Measurements from ENCODE around the gene PSMC4. TPM values are rescaled to one million over a fixed set of nuclear protein-coding genes. Genes with fewer than 3 reads are reported as not detected.

PSMC4 gene
- total RNA-seq, 1 donor from 2014 or later, result 73.6 TPM

DNA sequence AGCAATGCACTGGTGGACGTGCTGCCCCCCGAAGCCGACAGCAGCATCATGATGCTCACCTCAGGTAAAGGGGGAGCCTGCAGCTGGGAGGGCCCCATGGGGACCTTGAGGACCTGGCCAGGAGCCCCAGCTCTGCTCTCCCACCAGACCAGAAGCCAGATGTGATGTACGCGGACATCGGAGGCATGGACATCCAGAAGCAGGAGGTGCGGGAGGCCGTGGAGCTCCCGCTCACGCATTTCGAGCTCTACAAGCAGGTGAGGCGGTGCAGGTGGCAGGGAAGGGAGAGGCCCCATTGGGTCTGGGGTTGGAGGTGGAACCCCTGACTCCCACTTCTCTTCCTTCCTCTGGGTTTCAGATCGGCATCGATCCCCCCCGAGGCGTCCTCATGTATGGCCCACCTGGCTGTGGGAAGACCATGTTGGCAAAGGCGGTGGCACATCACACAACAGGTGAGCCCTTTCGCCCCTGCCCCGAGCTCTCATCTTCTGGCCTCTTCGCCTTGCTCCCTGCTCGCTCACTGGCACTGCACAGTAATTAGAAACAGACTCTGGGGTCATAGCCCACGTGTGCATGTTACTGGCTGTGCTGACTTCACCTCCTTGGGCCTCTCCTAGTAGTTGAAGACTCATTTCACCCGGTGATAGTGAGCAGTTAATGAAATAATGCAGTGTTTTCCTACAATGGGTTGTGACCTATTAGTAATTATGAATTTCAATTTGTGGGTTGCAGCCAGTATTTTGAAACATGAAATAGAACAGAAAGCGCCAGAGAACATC lies 3.6 kb downstream of the PSMC4 start:
- DNase-seq (ENCODE audit: missing footprints), result no peak
- intact Hi-C loops (cut with DNase I), result no loop called here

DNA sequence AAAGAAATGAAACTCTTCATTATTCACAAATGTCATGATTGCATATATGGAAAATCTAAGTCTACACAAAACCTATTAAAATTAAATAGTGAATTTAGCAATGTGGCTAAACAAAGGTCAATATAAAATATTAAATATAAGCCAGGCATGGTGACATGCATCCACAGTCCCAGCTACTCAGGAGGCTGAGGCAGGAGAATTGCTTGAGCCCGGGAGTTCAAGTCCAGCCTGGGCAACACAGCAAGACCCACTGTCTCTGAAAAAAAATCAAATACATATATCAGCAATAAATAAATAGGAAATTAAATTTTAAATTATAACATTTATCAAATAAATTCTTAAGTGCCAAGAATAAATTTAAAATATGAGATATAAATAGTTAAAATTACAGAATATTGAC lies 11.9 kb downstream of the PSMC4 start:
- intact Hi-C loops (cut with DNase I), result no loop called here
- DNase-seq (ENCODE audit: missing footprints) (no peak), ATAC-seq (no peak)

More for the DNA sequence above, 3.6 kb downstream of the PSMC4 start:
- ATAC-seq, result no peak

DNA sequence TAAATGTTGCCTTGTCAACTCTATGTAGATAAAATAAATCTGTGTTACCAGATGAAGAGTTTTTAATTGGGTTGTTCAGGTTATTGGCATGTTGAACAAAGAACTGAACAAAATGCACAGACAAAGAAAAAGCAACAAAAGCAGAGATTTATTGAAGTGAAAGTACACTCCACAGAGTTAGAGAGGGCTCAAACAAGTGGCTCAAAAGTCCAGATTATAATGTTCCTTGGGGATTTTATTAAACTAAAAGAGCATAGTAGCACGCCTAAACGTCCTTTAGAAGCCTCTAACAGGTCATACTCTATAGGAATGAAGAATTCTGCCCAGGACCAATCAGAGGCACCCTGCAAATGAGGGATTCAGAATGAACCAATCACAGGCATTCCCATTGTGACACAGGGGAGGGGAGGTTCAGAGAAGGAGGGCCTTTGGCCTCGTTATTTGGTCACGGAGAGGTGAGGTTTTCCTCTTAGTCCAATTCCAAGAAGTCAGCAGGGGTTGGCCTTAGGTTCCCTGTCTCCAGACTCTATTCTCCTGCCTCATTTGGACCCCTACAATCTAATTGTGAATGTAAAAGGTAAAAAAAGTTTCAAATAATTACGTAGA lies 12.8 kb downstream of the PSMC4 start:
- no peak for ATAC-seq
- intact Hi-C loops (cut with DNase I), result no loop called here
- DNase-seq (ENCODE audit: missing footprints), result no peak

- ATAC-seq, result no peak
- DNase-seq (ENCODE audit: missing footprints), result no peak
- intact Hi-C loops (cut with DNase I), result no loop called here
Observed at GRCh38 chr19:39986643-39987042, 15.7 kb downstream of the PSMC4 start.

GRCh38 chr19:39987167-39987566 lies 16.2 kb downstream of the PSMC4 start:
- DNase-seq (ENCODE audit: missing footprints) (no peak), ATAC-seq (no peak)
- intact Hi-C loops (cut with DNase I), result no loop called here

- DNase-seq (ENCODE audit: missing footprints) (no peak), ATAC-seq (no peak)
- intact Hi-C loops (cut with DNase I), result no loop called here
Observed at GRCh38 chr19:39987596-39987995, 16.6 kb downstream of the PSMC4 start.

DNA sequence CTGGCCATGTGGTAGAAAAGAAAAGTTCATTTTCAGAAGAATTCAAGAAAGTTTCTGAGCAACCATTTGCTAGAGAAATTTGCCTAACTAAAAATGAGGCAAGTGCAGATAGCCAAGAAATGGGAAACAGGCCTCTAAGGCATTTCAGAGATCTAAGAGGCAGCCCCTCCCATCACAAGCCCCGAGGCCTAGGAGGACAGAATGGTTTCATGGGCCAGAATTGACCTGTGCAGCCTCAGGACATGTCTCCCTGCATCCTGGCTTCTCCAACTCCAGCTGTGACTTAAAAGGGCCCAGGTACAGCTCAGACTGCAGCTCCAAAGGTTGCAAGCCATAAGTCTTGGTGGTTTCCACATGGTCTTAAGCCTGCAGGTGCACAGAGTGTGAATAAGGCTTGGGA lies 22.6 kb downstream of the PSMC4 start:
- intact Hi-C loops (cut with DNase I), result no loop called here
- ATAC-seq (no peak), DNase-seq (ENCODE audit: missing footprints) (no peak)

- intact Hi-C loops (cut with DNase I), result no loop called here
- no peak for DNase-seq (ENCODE audit: missing footprints)
- ATAC-seq, result no peak
Observed at GRCh38 chr19:39994361-39994760, 23.4 kb downstream of the PSMC4 start.

DNA sequence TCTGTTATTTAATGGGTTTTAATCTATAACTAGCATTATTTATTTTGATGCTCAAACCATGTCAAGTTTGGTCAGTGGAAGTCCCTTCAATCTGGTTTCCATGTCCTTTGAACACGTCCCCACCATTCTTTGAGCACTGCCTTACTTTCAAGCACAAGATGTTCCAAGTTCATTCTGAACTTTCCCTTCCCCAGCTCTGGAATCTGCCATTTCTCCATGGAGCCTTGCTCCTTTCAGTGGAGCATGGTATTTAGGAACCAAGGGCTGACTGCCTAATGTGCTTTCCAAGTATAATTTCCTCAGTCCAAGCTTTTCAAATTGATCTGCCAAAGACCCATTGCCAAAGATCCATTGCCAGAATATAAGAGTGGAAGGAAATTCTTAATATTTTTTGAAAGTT lies 24.8 kb downstream of the PSMC4 start:
- DNase-seq (ENCODE audit: missing footprints) (no peak), ATAC-seq (no peak)
- intact Hi-C loops (cut with DNase I), result no loop called here

GRCh38 chr19:39996218-39996810 lies 25.3 kb downstream of the PSMC4 start:
- peak; percentile 20 for ATAC-seq
- DNase-seq (ENCODE audit: missing footprints), result no peak
- intact Hi-C loops (cut with DNase I), result no loop called here

GRCh38 chr19:39996811-39997637 lies 26.1 kb downstream of the PSMC4 start, which contains the start of gene ZNF546:
Gene ZNF546 (plus strand): TSS chr19:39997060. CDS start chr19:39998327, 1,267 bp downstream.
- DNase-seq (ENCODE audit: missing footprints), result peak; percentile 97
- intact Hi-C loops (cut with DNase I), result loop anchor here (1.0 kb wide), 1 partner anchor 27 kb away; no protein-coding TSS in a partner anchor

DNA sequence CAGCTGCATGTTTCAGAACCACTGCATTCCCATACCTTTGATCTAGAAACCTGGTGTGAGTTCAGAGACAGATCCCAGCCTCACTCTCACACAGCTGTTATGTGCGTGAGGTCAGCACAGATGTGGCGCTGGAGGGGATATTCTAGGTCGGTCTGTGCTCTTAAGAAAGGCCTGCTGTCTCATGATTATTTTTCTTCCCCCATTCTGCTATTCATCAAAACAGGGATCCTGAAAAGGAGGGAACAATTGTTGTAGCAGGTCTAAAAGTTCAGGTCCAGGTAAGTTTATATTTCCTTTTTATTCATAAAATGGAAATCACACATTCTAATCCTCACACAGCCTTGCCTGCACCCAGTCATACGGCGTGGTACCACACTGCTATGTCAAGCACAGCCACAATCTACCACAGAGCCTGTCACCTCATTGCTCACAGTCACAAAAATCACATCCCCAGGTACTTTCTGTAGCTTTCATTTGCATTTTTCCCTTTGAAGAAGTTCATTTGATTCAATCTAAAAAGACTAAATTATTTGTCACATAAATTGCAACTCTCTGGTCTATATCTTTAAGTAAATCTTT lies 26.8 kb downstream of the PSMC4 start:
- DNase-seq (ENCODE audit: missing footprints), result no peak
- ATAC-seq, result no peak

More at GRCh38 chr19:39996811-39997637, 26.1 kb downstream of the PSMC4 start, which contains the start of gene ZNF546:
- ATAC-seq, result peak; percentile 98

DNA sequence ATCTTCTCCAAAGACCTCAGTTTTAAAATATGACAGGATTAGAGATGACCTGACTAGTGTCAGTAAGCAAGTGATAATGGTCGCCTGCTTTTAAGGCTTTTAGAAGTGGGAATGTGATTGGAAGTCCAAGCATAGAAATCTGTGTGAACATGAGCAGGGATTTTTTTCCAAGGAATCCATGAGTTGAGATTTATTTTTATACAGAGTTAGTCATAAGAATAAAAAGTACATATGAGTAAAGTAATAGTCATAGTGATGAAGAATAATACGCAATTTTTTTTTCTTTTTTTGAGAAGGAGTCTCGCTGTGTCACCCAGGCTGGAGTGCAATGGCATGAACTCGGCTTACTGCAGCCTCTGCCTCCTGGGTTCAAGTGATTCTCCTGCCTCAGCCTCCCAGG lies 27.5 kb downstream of the PSMC4 start:
- DNase-seq (ENCODE audit: missing footprints) (no peak), ATAC-seq (no peak)
- intact Hi-C loops (cut with DNase I), result no loop called here

More for the DNA sequence above, 26.8 kb downstream of the PSMC4 start:
- intact Hi-C loops (cut with DNase I), result loop anchor here (1.0 kb wide), 1 partner anchor 27 kb away; no protein-coding TSS in a partner anchor

GRCh38 chr19:40005691-40006272 lies 34.8 kb downstream of the PSMC4 start:
- intact Hi-C loops (cut with DNase I), result no loop called here
- no peak for DNase-seq (ENCODE audit: missing footprints)
- no peak for ATAC-seq

DNA sequence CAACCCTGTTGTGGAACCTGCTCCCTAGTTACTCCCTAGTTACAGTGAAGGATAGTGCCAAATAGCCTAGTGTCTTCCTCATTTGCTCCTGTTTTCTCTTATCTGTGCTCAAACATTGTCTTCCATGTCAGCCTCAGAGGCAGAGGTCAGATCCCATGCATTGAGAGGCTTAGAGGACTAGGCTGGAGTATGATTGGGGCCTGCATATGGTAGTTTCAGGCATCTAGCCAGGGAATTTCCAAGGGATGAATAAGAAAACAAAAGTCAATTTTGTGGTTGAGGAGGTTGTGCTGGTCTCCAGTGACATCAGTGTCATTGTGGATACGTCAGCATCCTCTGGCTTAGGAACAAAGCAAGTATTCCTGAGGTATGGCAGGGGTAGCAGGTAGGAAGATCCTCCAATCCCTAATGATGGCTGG lies 35.3 kb downstream of the PSMC4 start:
- no peak for ATAC-seq
- no peak for DNase-seq (ENCODE audit: missing footprints)
- intact Hi-C loops (cut with DNase I), result no loop called here

DNA sequence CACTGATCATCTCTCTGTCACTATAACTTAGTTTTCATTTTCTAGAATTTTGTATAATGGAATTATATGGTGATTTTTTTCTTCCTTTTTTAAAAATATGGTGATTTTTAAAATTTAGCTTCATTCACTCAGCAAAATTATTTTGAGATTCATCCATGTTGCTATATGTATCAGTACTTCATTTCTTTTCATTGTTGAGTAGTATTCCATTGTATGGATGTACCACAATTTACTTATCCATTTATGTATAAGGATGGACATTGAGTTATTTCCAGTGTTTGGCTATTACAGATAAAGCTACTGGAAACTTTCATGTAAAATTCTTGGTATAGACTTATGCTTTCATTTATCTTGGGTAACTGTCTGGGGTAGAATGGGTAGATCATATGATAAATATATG lies 38.7 kb downstream of the PSMC4 start:
- DNase-seq (ENCODE audit: missing footprints) (no peak), ATAC-seq (no peak)
- intact Hi-C loops (cut with DNase I), result no loop called here

GRCh38 chr19:40013991-40014390 lies 43.0 kb downstream of the PSMC4 start:
- DNase-seq (ENCODE audit: missing footprints) (no peak), ATAC-seq (no peak)
- intact Hi-C loops (cut with DNase I), result no loop called here

- intact Hi-C loops (cut with DNase I), result no loop called here
- no peak for DNase-seq (ENCODE audit: missing footprints)
- no peak for ATAC-seq
Observed at GRCh38 chr19:40023969-40024368, 53.0 kb downstream of the PSMC4 start.

Data from Right ventricle myocardium inferior (tissue), 1 donor.